ENCODE data around the gene KCTD5. TPM values are rescaled to one million over a fixed set of nuclear protein-coding genes. Genes with fewer than 3 reads are reported as not detected.

Gene KCTD5
- total and polyA plus RNA-seq, 4 donors = 9.7 to 15.5 (median 13.7) TPM

- intact Hi-C loops (cut with DNase I) = no loop called here
- WGBS, 2 donors = 85 to 88% methylated on average over 11 of the region's 11 CpGs
- Histone ChIP-seq H3K4me1 (ENCODE audit: control insufficient read depth in 1 of 2, insufficient read depth in 2 of 2, low read length in 2 of 2) (no peaks in the 10 kb centered on the region), H3K36me3 (ENCODE audit: control insufficient read depth in 1 of 2, insufficient read depth in 2 of 2, low read length in 1 of 2) (no peaks in the 10 kb centered on the region), H3K9me3 (ENCODE audit: control insufficient read depth, low read length) (no peaks in the 10 kb centered on the region), H3K27ac (ENCODE audit: low read depth in 1 of 2, low read length in 2 of 2) (no peak overlapping the region), H3K4me3 (ENCODE audit: low read length in 2 of 2) (no peak overlapping the region), H3K27me3 (ENCODE audit: control insufficient read depth in 1 of 2, insufficient read depth in 2 of 2, low read length in 1 of 2) (no peaks in the 10 kb centered on the region)
- ATAC-seq (ENCODE audit: low FRiP score) (no peak), DNase-seq (peak in 1 of 2 donors; percentile 58)
These were observed 54.3 kb downstream of the KCTD5 start for GRCh38 chr16:2736476-2737237.

- Histone ChIP-seq H3K27ac (ENCODE audit: low read depth in 1 of 2, low read length in 2 of 2) (no peak overlapping the region), H3K4me3 (ENCODE audit: low read length in 2 of 2) (no peak overlapping the region), H3K9me3 (ENCODE audit: control insufficient read depth, low read length) (no peaks in the 10 kb centered on the region), H3K36me3 (ENCODE audit: control insufficient read depth in 1 of 2, insufficient read depth in 2 of 2, low read length in 1 of 2) (no peaks in the 10 kb centered on the region), H3K4me1 (ENCODE audit: control insufficient read depth in 1 of 2, insufficient read depth in 2 of 2, low read length in 2 of 2) (no peaks in the 10 kb centered on the region), H3K27me3 (ENCODE audit: control insufficient read depth in 1 of 2, insufficient read depth in 2 of 2, low read length in 1 of 2) (no peaks in the 10 kb centered on the region)
- ATAC-seq (ENCODE audit: low FRiP score) (no peak), DNase-seq (peak in 1 of 2 donors; percentile 15)
- intact Hi-C loops (cut with DNase I) = no loop called here
- 74 to 85% methylated on average over 5 of the region's 5 CpGs for WGBS, 2 donors
These were observed 54.9 kb downstream of the KCTD5 start for GRCh38 chr16:2737238-2737605.

- DNase-seq = peak in 1 of 2 donors; percentile 46
- intact Hi-C loops (cut with DNase I) = no loop called here
- WGBS, 2 donors = 79 to 86% methylated on average over 7 of the region's 7 CpGs
- no peak overlapping the region for H3K4me3 ChIP-seq (ENCODE audit: low read length in 2 of 2)
- no peaks in the 10 kb centered on the region for H3K27me3 ChIP-seq (ENCODE audit: control insufficient read depth in 1 of 2, insufficient read depth in 2 of 2, low read length in 1 of 2)
- ATAC-seq (ENCODE audit: low FRiP score) = no peak
- H3K4me1 ChIP-seq (ENCODE audit: control insufficient read depth in 1 of 2, insufficient read depth in 2 of 2, low read length in 2 of 2) = no peaks in the 10 kb centered on the region
- H3K9me3 ChIP-seq (ENCODE audit: control insufficient read depth, low read length) = no peaks in the 10 kb centered on the region
- H3K36me3 ChIP-seq (ENCODE audit: control insufficient read depth in 1 of 2, insufficient read depth in 2 of 2, low read length in 1 of 2) = no peaks in the 10 kb centered on the region
- no peak overlapping the region for H3K27ac ChIP-seq (ENCODE audit: low read depth in 1 of 2, low read length in 2 of 2)
These were observed 55.6 kb downstream of the KCTD5 start for GRCh38 chr16:2737895-2738418.

DNA sequence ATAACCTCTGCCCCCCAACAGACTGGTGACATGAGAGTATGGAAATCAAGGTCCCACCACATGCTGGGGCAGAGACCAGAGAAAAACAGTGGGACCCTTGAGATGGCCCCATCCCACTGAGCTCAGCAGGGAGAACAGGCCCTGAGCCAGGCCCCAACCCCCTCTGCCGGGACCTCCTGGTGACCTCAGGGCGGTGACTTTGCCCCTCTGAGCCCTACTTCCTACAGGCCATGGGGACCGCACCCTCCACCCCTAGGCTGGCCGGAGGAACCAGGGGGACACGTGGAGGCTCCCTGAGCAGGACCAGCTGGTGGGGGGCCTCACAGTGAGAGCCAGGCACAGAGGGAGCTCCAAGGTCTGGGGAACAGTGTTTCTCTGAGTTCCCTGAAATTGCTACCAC is 56.3 kb downstream of the KCTD5 start:
- DNase-seq (no peak), ATAC-seq (ENCODE audit: low FRiP score) (no peak)
- Histone ChIP-seq H3K4me3 (ENCODE audit: low read length in 2 of 2) (no peak overlapping the region), H3K36me3 (ENCODE audit: control insufficient read depth in 1 of 2, insufficient read depth in 2 of 2, low read length in 1 of 2) (no peaks in the 10 kb centered on the region), H3K9me3 (ENCODE audit: control insufficient read depth, low read length) (no peaks in the 10 kb centered on the region), H3K27ac (ENCODE audit: low read depth in 1 of 2, low read length in 2 of 2) (no peak overlapping the region), H3K4me1 (ENCODE audit: control insufficient read depth in 1 of 2, insufficient read depth in 2 of 2, low read length in 2 of 2) (no peaks in the 10 kb centered on the region), H3K27me3 (ENCODE audit: control insufficient read depth in 1 of 2, insufficient read depth in 2 of 2, low read length in 1 of 2) (no peaks in the 10 kb centered on the region)
- WGBS, 2 donors = 78 to 80% methylated on average over 5 of the region's 5 CpGs
- intact Hi-C loops (cut with DNase I) = no loop called here

DNA sequence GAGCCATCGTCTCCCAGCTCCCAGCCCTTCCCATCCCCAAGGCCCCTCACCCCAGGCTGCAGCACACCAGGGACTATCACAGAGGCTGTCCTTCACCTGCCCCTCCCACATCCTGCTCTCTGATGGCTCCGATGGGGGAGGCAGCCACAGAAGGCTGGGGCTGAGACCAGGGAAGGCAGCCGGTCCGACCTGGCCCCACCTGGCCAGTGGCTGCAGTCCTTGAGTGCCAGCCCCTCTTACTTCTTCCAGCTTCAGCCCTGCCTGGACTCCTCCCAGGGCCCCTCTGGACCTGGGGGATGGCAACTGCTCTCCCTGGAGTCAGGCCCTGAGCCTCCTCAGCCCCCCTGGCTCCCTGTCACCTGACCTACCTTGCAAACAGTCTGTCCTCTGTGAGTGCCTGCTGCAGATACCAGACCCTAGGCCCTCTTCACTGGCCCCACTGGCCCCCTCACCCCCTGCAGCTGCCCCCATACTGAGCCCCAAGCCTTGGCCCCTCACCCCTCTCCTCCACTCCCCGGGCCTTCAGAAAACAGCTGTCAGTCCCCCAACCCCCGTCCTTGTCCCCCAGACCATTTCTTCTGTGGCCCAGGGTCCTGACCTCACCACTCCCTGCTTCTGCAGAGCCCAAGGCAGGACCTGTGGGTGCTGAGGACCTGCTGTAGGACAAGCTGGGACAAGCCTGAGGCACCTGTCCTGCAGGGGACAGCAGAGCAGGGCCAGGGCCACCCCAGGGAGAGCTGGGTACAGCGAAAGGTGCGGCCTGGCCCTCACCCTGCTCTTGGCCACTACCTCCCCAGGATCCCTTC is 57.5 kb downstream of the KCTD5 start:
- H3K27me3 ChIP-seq (ENCODE audit: control insufficient read depth in 1 of 2, insufficient read depth in 2 of 2, low read length in 1 of 2) = no peaks in the 10 kb centered on the region
- intact Hi-C loops (cut with DNase I) = no loop called here
- no peaks in the 10 kb centered on the region for H3K4me1 ChIP-seq (ENCODE audit: control insufficient read depth in 1 of 2, insufficient read depth in 2 of 2, low read length in 2 of 2)
- no peaks in the 10 kb centered on the region for H3K9me3 ChIP-seq (ENCODE audit: control insufficient read depth, low read length)
- ATAC-seq (ENCODE audit: low FRiP score) (no peak), DNase-seq (peak in 1 of 2 donors; percentile 65)
- no peak overlapping the region for H3K27ac ChIP-seq (ENCODE audit: low read depth in 1 of 2, low read length in 2 of 2)
- WGBS, 2 donors = 49 to 52% methylated on average over 8 of the region's 8 CpGs
- H3K4me3 ChIP-seq (ENCODE audit: low read length in 2 of 2) = no peak overlapping the region
- H3K36me3 ChIP-seq (ENCODE audit: control insufficient read depth in 1 of 2, insufficient read depth in 2 of 2, low read length in 1 of 2) = no peaks in the 10 kb centered on the region

- H3K36me3 ChIP-seq (ENCODE audit: control insufficient read depth in 1 of 2, insufficient read depth in 2 of 2, low read length in 1 of 2) = no peaks in the 10 kb centered on the region
- 86 to 88% methylated on average over 6 of the region's 6 CpGs for WGBS, 2 donors
- intact Hi-C loops (cut with DNase I) = no loop called here
- no peaks in the 10 kb centered on the region for H3K9me3 ChIP-seq (ENCODE audit: control insufficient read depth, low read length)
- ATAC-seq (ENCODE audit: low FRiP score) = no peak
- H3K4me3 ChIP-seq (ENCODE audit: low read length in 2 of 2) = no peak overlapping the region
- no peaks in the 10 kb centered on the region for H3K4me1 ChIP-seq (ENCODE audit: control insufficient read depth in 1 of 2, insufficient read depth in 2 of 2, low read length in 2 of 2)
- DNase-seq = peak in 1 of 2 donors; percentile 45
- H3K27me3 ChIP-seq (ENCODE audit: control insufficient read depth in 1 of 2, insufficient read depth in 2 of 2, low read length in 1 of 2) = no peaks in the 10 kb centered on the region
- no peak overlapping the region for H3K27ac ChIP-seq (ENCODE audit: low read depth in 1 of 2, low read length in 2 of 2)
These were observed 58.2 kb downstream of the KCTD5 start for GRCh38 chr16:2740476-2740875.

- DNase-seq (no peak), ATAC-seq (ENCODE audit: low FRiP score) (no peak)
- Histone ChIP-seq H3K9me3 (ENCODE audit: control insufficient read depth, low read length) (no peaks in the 10 kb centered on the region), H3K4me3 (ENCODE audit: low read length in 2 of 2) (no peak overlapping the region), H3K4me1 (ENCODE audit: control insufficient read depth in 1 of 2, insufficient read depth in 2 of 2, low read length in 2 of 2) (no peaks in the 10 kb centered on the region), H3K27me3 (ENCODE audit: control insufficient read depth in 1 of 2, insufficient read depth in 2 of 2, low read length in 1 of 2) (no peaks in the 10 kb centered on the region), H3K27ac (ENCODE audit: low read depth in 1 of 2, low read length in 2 of 2) (no peak overlapping the region), H3K36me3 (ENCODE audit: control insufficient read depth in 1 of 2, insufficient read depth in 2 of 2, low read length in 1 of 2) (no peaks in the 10 kb centered on the region)
- 81 to 84% methylated on average over 4 of the region's 4 CpGs for WGBS, 2 donors
- intact Hi-C loops (cut with DNase I) = no loop called here
These were observed 58.8 kb downstream of the KCTD5 start for GRCh38 chr16:2741168-2741567.

- no peaks in the 10 kb centered on the region for H3K4me1 ChIP-seq (ENCODE audit: control insufficient read depth in 1 of 2, insufficient read depth in 2 of 2, low read length in 2 of 2)
- ATAC-seq (ENCODE audit: low FRiP score) = no peak
- H3K27me3 ChIP-seq (ENCODE audit: control insufficient read depth in 1 of 2, insufficient read depth in 2 of 2, low read length in 1 of 2) = no peaks in the 10 kb centered on the region
- WGBS, 2 donors = 89 to 91% methylated on average over 12 of the region's 12 CpGs
- no peak overlapping the region for H3K27ac ChIP-seq (ENCODE audit: low read depth in 1 of 2, low read length in 2 of 2)
- H3K4me3 ChIP-seq (ENCODE audit: low read length in 2 of 2) = no peak overlapping the region
- no peaks in the 10 kb centered on the region for H3K36me3 ChIP-seq (ENCODE audit: control insufficient read depth in 1 of 2, insufficient read depth in 2 of 2, low read length in 1 of 2)
- no peaks in the 10 kb centered on the region for H3K9me3 ChIP-seq (ENCODE audit: control insufficient read depth, low read length)
- DNase-seq = peak in 1 of 2 donors; percentile 60
- intact Hi-C loops (cut with DNase I) = no loop called here
These were observed 60.1 kb downstream of the KCTD5 start for GRCh38 chr16:2742323-2743006.
